Testis (tissue), 2 donors: Measurements from ENCODE around the gene NKX6-2.

Experiments
- POLR2A ChIP-seq: fragments of 450-650 bp; IDR thresholded peaks from one replicate; pipeline ENCODE4 v1.6.1; 2017; ENCODE audit warnings: antibody characterized with exemption, mild to moderate bottlenecking, moderate library complexity
- TF ChIP-seq, protein P1 (sequence below), 3 experiments: fragments of 450-650 bp in 2 of 3; fragments of 200-600 bp in 1 of 3; sonication (generic) in 1 of 3; IDR thresholded peaks; one replicate each; pipeline ENCODE4 v1.5.1; 2016 to 2019; ENCODE audit warnings: antibody characterized with exemption in 3 of 3, mild to moderate bottlenecking in 2 of 3, moderate library complexity in 1 of 3

DNA sequence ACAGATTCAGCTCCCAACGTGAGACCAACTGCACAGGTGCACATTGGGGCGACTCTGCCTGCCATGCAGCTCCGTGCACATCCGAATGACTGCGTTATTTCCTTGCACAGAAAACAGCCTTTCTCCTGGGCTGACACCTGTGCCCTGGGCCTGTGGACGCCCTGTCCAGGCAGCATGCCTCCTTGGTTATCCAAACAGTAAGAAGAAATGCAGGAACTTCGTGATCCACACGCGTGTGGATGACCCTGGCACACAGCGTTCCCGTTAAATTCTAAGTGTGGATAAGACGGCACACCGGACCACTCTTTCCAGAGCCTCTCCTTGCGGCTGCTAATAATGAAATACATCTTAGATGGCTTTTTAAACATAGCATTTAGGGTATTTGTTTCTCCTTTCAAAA is 39.6 kb downstream of the NKX6-2 start:
- no peak for TF ChIP-seq POLR2A
- TF ChIP-seq, protein P1, sequence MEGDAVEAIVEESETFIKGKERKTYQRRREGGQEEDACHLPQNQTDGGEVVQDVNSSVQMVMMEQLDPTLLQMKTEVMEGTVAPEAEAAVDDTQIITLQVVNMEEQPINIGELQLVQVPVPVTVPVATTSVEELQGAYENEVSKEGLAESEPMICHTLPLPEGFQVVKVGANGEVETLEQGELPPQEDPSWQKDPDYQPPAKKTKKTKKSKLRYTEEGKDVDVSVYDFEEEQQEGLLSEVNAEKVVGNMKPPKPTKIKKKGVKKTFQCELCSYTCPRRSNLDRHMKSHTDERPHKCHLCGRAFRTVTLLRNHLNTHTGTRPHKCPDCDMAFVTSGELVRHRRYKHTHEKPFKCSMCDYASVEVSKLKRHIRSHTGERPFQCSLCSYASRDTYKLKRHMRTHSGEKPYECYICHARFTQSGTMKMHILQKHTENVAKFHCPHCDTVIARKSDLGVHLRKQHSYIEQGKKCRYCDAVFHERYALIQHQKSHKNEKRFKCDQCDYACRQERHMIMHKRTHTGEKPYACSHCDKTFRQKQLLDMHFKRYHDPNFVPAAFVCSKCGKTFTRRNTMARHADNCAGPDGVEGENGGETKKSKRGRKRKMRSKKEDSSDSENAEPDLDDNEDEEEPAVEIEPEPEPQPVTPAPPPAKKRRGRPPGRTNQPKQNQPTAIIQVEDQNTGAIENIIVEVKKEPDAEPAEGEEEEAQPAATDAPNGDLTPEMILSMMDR (IDR thresholded peaks at IDR 0.05), result no peak
